Measurements from ENCODE around the gene PRKAR1B. TPM values are rescaled to one million over a fixed set of nuclear protein-coding genes. Genes with fewer than 3 reads are reported as not detected.

Gene PRKAR1B
- total and polyA plus RNA-seq, 7 donors, result 1.4 to 4.6 (median 1.9) TPM

- TF ChIP-seq CTCF (IDR thresholded peaks at IDR 0.05), result no peak
- H3K4me1 ChIP-seq, result no peaks in the 10 kb centered on the region
- intact Hi-C loops (cut with DNase I), result no loop called here
Measured at GRCh38 chr7:682810-683209, 44.3 kb downstream of the PRKAR1B start.

GRCh38 chr7:681551-682307 is 45.4 kb downstream of the PRKAR1B start:
- intact Hi-C loops (cut with DNase I), result no loop called here
- DNase-seq (no peak), ATAC-seq (no peak)
- H3K27ac ChIP-seq, result no peak overlapping the region
- peaks cover 20% of the 10 kb centered on the region for H3K9me3 ChIP-seq
- no peak for TF ChIP-seq CTCF (IDR thresholded peaks at IDR 0.05)
- 89 to 92% (median 90%) methylated on average over 13 of the region's 13 CpGs for WGBS, 3 donors
- no peaks in the 10 kb centered on the region for H3K27me3 ChIP-seq (ENCODE audit: insufficient read depth in 3 of 3, low read length in 2 of 3)
- no peaks in the 10 kb centered on the region for H3K36me3 ChIP-seq (ENCODE audit: insufficient read depth in 1 of 2, low read depth in 1 of 2)
- H3K4me3 ChIP-seq, result no peak overlapping the region
- no peaks in the 10 kb centered on the region for H3K4me1 ChIP-seq

More at GRCh38 chr7:682810-683209, 44.3 kb downstream of the PRKAR1B start:
- Histone ChIP-seq H3K36me3 (ENCODE audit: insufficient read depth in 1 of 2, low read depth in 1 of 2) (no peaks in the 10 kb centered on the region), H3K27ac (no peak overlapping the region), H3K4me3 (no peak overlapping the region), H3K27me3 (ENCODE audit: insufficient read depth in 3 of 3, low read length in 2 of 3) (no peaks in the 10 kb centered on the region), H3K9me3 (peaks cover 27% of the 10 kb centered on the region)
- no peak for DNase-seq
- 94 to 97% (median 96%) methylated on average over 11 of the region's 11 CpGs for WGBS, 3 donors
- no peak for ATAC-seq

GRCh38 chr7:680411-681127 is 46.5 kb downstream of the PRKAR1B start:
- WGBS, 3 donors, result 96 to 97% (median 97%) methylated on average over 25 of the region's 25 CpGs
- DNase-seq, result no peak
- no peak for TF ChIP-seq CTCF (IDR thresholded peaks at IDR 0.05)

GRCh38 chr7:676972-677385 is 50.1 kb downstream of the PRKAR1B start:
- intact Hi-C loops (cut with DNase I), result no loop called here
- whole genome bisulfite sequencing, 3 donors, result 88 to 96% (median 95%) methylated on average over 20 to 23 of the region's 23 CpGs
- H3K36me3 ChIP-seq (ENCODE audit: insufficient read depth in 1 of 2, low read depth in 1 of 2), result no peaks in the 10 kb centered on the region

More at GRCh38 chr7:680411-681127, 46.5 kb downstream of the PRKAR1B start:
- H3K9me3 ChIP-seq, result peaks cover 8% of the 10 kb centered on the region
- intact Hi-C loops (cut with DNase I), result no loop called here
- no peaks in the 10 kb centered on the region for H3K27me3 ChIP-seq (ENCODE audit: insufficient read depth in 3 of 3, low read length in 2 of 3)
- no peak for ATAC-seq
- no peaks in the 10 kb centered on the region for H3K4me1 ChIP-seq
- no peak overlapping the region for H3K4me3 ChIP-seq
- no peaks in the 10 kb centered on the region for H3K36me3 ChIP-seq (ENCODE audit: insufficient read depth in 1 of 2, low read depth in 1 of 2)
- H3K27ac ChIP-seq, result no peak overlapping the region

More at GRCh38 chr7:676972-677385, 50.1 kb downstream of the PRKAR1B start:
- Histone ChIP-seq H3K27me3 (ENCODE audit: insufficient read depth in 3 of 3, low read length in 2 of 3) (no peaks in the 10 kb centered on the region), H3K4me1 (no peaks in the 10 kb centered on the region), H3K4me3 (no peak overlapping the region), H3K27ac (no peak overlapping the region), H3K9me3 (no peaks in the 10 kb centered on the region)
- no peak for TF ChIP-seq CTCF (IDR thresholded peaks at IDR 0.05)
- ATAC-seq, result no peak
- no peak for DNase-seq

Data from psoas muscle (tissue), 8 donors.